K562 (cell line): Measurements from ENCODE around the gene PDE4D. TPM values are rescaled to one million over a fixed set of nuclear protein-coding genes. Genes with fewer than 3 reads are reported as not detected.

Experiments used
- ATAC-seq: fragments of 200-7000 bp; cut with Tn5 transposase; 3 replicates; pipeline ENCODE4 v1.9.1; 2020; ENCODE audit warnings: moderate library complexity
- BruUV-seq: library from RNA; stranded (reverse); fragments of 400-500 nt; replicated peaks from 2 replicates; lab custom pipeline; 2021; lab: Mats Ljungman, UMichigan
- CTCF ChIA-PET: fragments of 300-600 bp; formaldehyde crosslinking; extraction: SDS; loops from one replicate; lab custom pipeline; 2021; ENCODE audit warnings: low intra/inter-chr PET ratio; lab: Yijun Ruan, JAX
- POLR2A ChIA-PET: fragments of 300-600, 350-650 bp; sonication (Branson Sonifier 250); formaldehyde crosslinking; extraction: SDS; loops from one replicate; lab custom pipeline; 2021; ENCODE audit warnings: antibody characterized with exemption, inconsistent platforms; lab: Yijun Ruan, JAX
- DNase-seq, 4 experiments: peaks; one replicate each; pipeline versions ENCODE4 v3.0.0 to v3.0.0-alpha.2; 2011 to 2018; ENCODE audit warnings: low spot score in 3 of 4, mixed read lengths in 3 of 4; ENCODE audit errors: extremely low read depth in 1 of 4
- FAIRE-seq: peaks from 2 replicates; lab custom pipeline; 2011; peaks lifted over from hg19 to GRCh38; lab: Jason Lieb, UNC
- H2AFZ ChIP-seq: 2 replicates; pipeline ENCODE4 v1.6.0; 2011; ENCODE audit warnings: low read depth, low read length, control low read depth, inconsistent platforms
- H3K27ac ChIP-seq: fragments of 200-600 bp; 3 replicates; pipeline ENCODE4 v1.8.0; 2011; ENCODE audit warnings: low read depth, mild to moderate bottlenecking, control low read depth, inconsistent platforms, low read length, moderate library complexity, mixed read lengths; ENCODE audit errors: extremely low read depth
- H3K27me3 ChIP-seq, 2 experiments: fragments of 300-600 bp in 1 of 2; 2 replicates in 1 of 2; 3 replicates in 1 of 2; pipeline versions ENCODE4 v1.6.0 to v1.8.0; 2011; ENCODE audit warnings: inconsistent platforms in 2 of 2, low read length in 2 of 2, mild to moderate bottlenecking in 1 of 2, mixed read lengths in 1 of 2, moderate library complexity in 1 of 2; ENCODE audit not compliant: control insufficient read depth in 2 of 2, insufficient read depth in 2 of 2
- H3K36me3 ChIP-seq: fragments of 300-600 bp; 3 replicates; pipeline ENCODE4 v1.8.0; 2011; ENCODE audit warnings: mild to moderate bottlenecking, low read length, inconsistent platforms; ENCODE audit not compliant: control insufficient read depth, insufficient read depth
- H3K4me1 ChIP-seq, 2 experiments: fragments of 200-600 bp in 1 of 2; replicated peaks in 1 of 2; 2 replicates in 1 of 2; 3 replicates in 1 of 2; pipeline versions ENCODE4 v1.5.1 to v1.8.0; 2011; ENCODE audit warnings: inconsistent platforms in 2 of 2, low read length in 2 of 2, mild to moderate bottlenecking in 1 of 2, mixed read lengths in 1 of 2, moderate library complexity in 1 of 2; ENCODE audit not compliant: control insufficient read depth in 2 of 2, insufficient read depth in 2 of 2
- H3K4me2 ChIP-seq: 2 replicates; pipeline ENCODE4 v1.6.1; 2011; ENCODE audit warnings: low read length, control low read depth, inconsistent platforms, mixed read lengths; ENCODE audit not compliant: insufficient read depth
- H3K4me3 ChIP-seq: fragments of 200-600 bp; sonication (generic), shearing (Covaris generic); 2 replicates; pipeline ENCODE4 v1.5.1; 2016; ENCODE audit warnings: control low read depth, inconsistent platforms
- H3K79me2 ChIP-seq: fragments of 200-600 bp; 3 replicates; pipeline ENCODE4 v1.8.0; 2011; ENCODE audit warnings: low read length, inconsistent platforms; ENCODE audit not compliant: control insufficient read depth, insufficient read depth
- H3K9ac ChIP-seq, 2 experiments: 2 replicates each; pipeline versions ENCODE4 v1.6.0 to v1.6.1; 2011; ENCODE audit warnings: low read depth in 2 of 2, low read length in 2 of 2, control low read depth in 1 of 2, inconsistent platforms in 1 of 2, mild to moderate bottlenecking in 1 of 2, mixed read lengths in 1 of 2; ENCODE audit not compliant: insufficient read depth in 1 of 2
- H3K9me1 ChIP-seq: one replicate; pipeline ENCODE4 v1.6.0; 2011; ENCODE audit warnings: inconsistent platforms, mild to moderate bottlenecking, low read length, moderate library complexity; ENCODE audit not compliant: control insufficient read depth, insufficient read depth
- H3K9me3 ChIP-seq: replicated peaks from 2 replicates; pipeline ENCODE4 v1.5.1; 2011; ENCODE audit warnings: low read depth, low read length, inconsistent platforms; ENCODE audit not compliant: control insufficient read depth, insufficient read depth
- H4K20me1 ChIP-seq: replicated peaks from 2 replicates; pipeline ENCODE4 v1.6.1; 2011; ENCODE audit warnings: low read length, inconsistent platforms, mixed read lengths; ENCODE audit not compliant: control insufficient read depth, insufficient read depth
- ARID1B ChIP-seq: fragments of 450-650 bp; IDR thresholded peaks from 2 replicates; pipeline ENCODE4 v1.6.1; 2016; ENCODE audit warnings: antibody characterized with exemption, mild to moderate bottlenecking, inconsistent platforms
- C11orf30 ChIP-seq: fragments of 450-650 bp; IDR thresholded peaks from 2 replicates; pipeline ENCODE4 v1.6.1; 2016; ENCODE audit warnings: low read depth, mild to moderate bottlenecking
- FOXJ3 ChIP-seq: sonication (generic); formaldehyde crosslinking; IDR thresholded peaks from 2 replicates; pipeline ENCODE4 v1.4.0; 2020; ENCODE audit warnings: mild to moderate bottlenecking, missing genetic modification reagents
- GTF2F1 ChIP-seq: IDR thresholded peaks from 2 replicates; pipeline ENCODE4 v1.6.1; 2011; ENCODE audit warnings: low read depth, low read length, improper control_type of control experiment
- MAFF ChIP-seq: IDR thresholded peaks from 2 replicates; pipeline ENCODE4 v1.6.1; 2012; ENCODE audit warnings: low read length, improper control_type of control experiment
- MAZ ChIP-seq, 2 experiments: fragments of 450-650 bp in 1 of 2; sonication (generic) in 1 of 2; formaldehyde crosslinking; IDR thresholded peaks in 1 of 2; conservative IDR thresholded peaks in 1 of 2; 2 replicates each; pipeline versions ENCODE4 v1.4.0 to v1.5.0; 2020; ENCODE audit warnings: mild to moderate bottlenecking in 1 of 2, missing genetic modification reagents in 1 of 2
- MCM5 ChIP-seq: fragments of 450-650 bp; IDR thresholded peaks from 2 replicates; pipeline ENCODE4 v1.6.1; 2016; ENCODE audit warnings: low read depth
- MEF2D ChIP-seq: conservative IDR thresholded peaks from 2 replicates; pipeline ENCODE4 v1.6.1; 2016; ENCODE audit warnings: low read depth, missing genetic modification characterization, missing compliant biosample characterization
- MYBL2 ChIP-seq, 2 experiments: fragments of 450-650 bp in 1 of 2; sonication (generic) in 1 of 2; formaldehyde crosslinking in 1 of 2; IDR thresholded peaks; 2 replicates each; pipeline versions ENCODE4 v1.6.1 to v1.8.1; 2017 to 2022; ENCODE audit warnings: borderline replicate concordance in 1 of 2, inconsistent platforms in 1 of 2, low read depth in 1 of 2, mild to moderate bottlenecking in 1 of 2, missing genetic modification reagents in 1 of 2, moderate library complexity in 1 of 2
- NFIX ChIP-seq: fragments of 250-450 bp; sonication (Bioruptor Pico); IDR thresholded peaks from 2 replicates; pipeline ENCODE4 v1.4.0; 2020; ENCODE audit warnings: low read depth, mild to moderate bottlenecking, moderate library complexity
- RUNX1 ChIP-seq: sonication (generic); IDR thresholded peaks from 2 replicates; pipeline ENCODE4 v1.6.1; 2016; ENCODE audit warnings: antibody characterized with exemption, low read depth
- SRF ChIP-seq, 2 experiments: fragments of 250-450, 450-650 bp in 1 of 2; sonication (Bioruptor Pico) in 1 of 2; sonication (generic) in 1 of 2; formaldehyde crosslinking; IDR thresholded peaks; 2 replicates each; pipeline versions ENCODE4 v1.5.0 to v1.5.1; 2020 to 2022; ENCODE audit warnings: mild to moderate bottlenecking in 1 of 2, missing genetic modification reagents in 1 of 2
- TAF7 ChIP-seq: fragments of 450-650 bp; IDR thresholded peaks from 2 replicates; pipeline ENCODE4 v1.6.1; 2016; ENCODE audit warnings: missing genetic modification characterization, missing compliant biosample characterization
- TAF9B ChIP-seq: fragments of 450-650 bp; IDR thresholded peaks from 2 replicates; pipeline ENCODE4 v1.6.1; 2018; ENCODE audit warnings: mild to moderate bottlenecking; ENCODE audit not compliant: partially characterized antibody
- THRAP3 ChIP-seq: fragments of 450-650 bp; IDR thresholded peaks from 2 replicates; pipeline ENCODE4 v1.6.1; 2016; ENCODE audit warnings: mild to moderate bottlenecking, inconsistent platforms, borderline replicate concordance
- ZC3H11A ChIP-seq: IDR thresholded peaks from 2 replicates; pipeline ENCODE4 v1.6.1; 2012; ENCODE audit warnings: low read depth, low read length, improper control_type of control experiment
- ZNF695 ChIP-seq: fragments of 450-650 bp; formaldehyde crosslinking; IDR thresholded peaks from 2 replicates; pipeline ENCODE4 v1.4.0; 2020; ENCODE audit warnings: mild to moderate bottlenecking, moderate library complexity
- WGBS: fragments of 100-300 bp; shearing (Covaris generic); methylation state at CpG from one replicate; pipeline ENCODE4 v1.1.6; 2016; ENCODE audit warnings: low coverage, mixed read lengths; ENCODE audit not compliant: insufficient coverage; ENCODE audit errors: missing lambda C conversion rate; 5-methylcytosine and 5-hydroxymethylcytosine counted together
- in situ Hi-C: fragments of 300-500 bp; cut with MboI; formaldehyde crosslinking; loops from 4 replicates; pipeline ENCODE4 v1.15.0; 2018; ENCODE audit warnings: inconsistent platforms, mixed read lengths
- intact Hi-C: fragments of 100-400 bp; cut with micrococcal nuclease; formaldehyde crosslinking; loops from 2 replicates; pipeline ENCODE4 v1.14.2; 2022
- polyA plus RNA-seq, 8 experiments: library from polyadenylated mRNA; depleted of rRNA in 4 of 8; stranded (reverse) in 5 of 8; unstranded in 3 of 8; fragments of >200 nt; fragmentation: Nextera tagmentation in 2 of 8; fragmentation: Illumina TruSeq in 1 of 8; extraction: Ambion mirVana in 2 of 8; extraction: Trizol in 1 of 8; gene quantifications; 2 replicates each; pipeline versions ENCODE4 v1.2.1 to v1.2.3, GENCODE V29; 2011 to 2014; ENCODE audit warnings: inconsistent platforms in 1 of 8, missing spikeins in 1 of 8
- total RNA-seq, 7 experiments: library from RNA; depleted of rRNA in 6 of 7; stranded (reverse); fragments of >200 nt in 6 of 7; fragmentation: Illumina TruSeq in 2 of 7; extraction: Trizol in 2 of 7; gene quantifications; 2 replicates each; pipeline versions ENCODE4 v1.2.1 to v1.2.3, GENCODE V29; 2011 to 2021; ENCODE audit warnings: low replicate concordance in 1 of 7
- TF ChIP-seq, protein P1 (sequence below): fragments of 450-650 bp; IDR thresholded peaks from 2 replicates; pipeline ENCODE4 v1.6.1; 2016; ENCODE audit warnings: low read depth, mild to moderate bottlenecking, moderate library complexity

The PDE4D gene
- total and polyA plus RNA-seq, 9 of the 15 experiments (the other 6 are each of a cell fraction or from before 2014, with no cell fraction given) = 0.04 to 0.46 (median 0.13) TPM

DNA sequence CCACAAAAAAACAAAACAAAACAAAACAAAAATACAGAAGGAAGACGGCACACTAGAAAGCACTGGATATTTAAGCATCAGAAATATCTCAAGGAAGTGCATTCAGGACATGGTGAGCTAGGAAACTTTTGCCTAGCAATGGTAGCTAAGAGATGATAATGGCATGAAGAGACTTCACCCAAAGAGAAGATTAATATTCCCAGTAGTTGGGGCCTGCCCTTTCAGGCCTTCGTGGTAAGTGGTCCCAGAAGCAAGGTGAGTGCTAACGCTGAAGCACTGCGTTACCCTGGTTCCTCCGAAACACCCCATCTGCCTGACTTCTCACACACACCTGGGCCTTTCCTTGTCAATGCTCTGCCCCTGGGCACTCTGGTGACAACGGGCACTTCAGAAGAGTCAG, 725.5 kb downstream of the PDE4D start:
- ChIA-PET CTCF (no interaction called here), POLR2A (no interaction called here)
- Histone ChIP-seq H3K9ac (no peak overlapping the region), H3K27ac (no peak overlapping the region), H4K20me1 (no peaks in the 10 kb centered on the region), H3K4me1 (no peaks in the 10 kb centered on the region), H3K4me3 (no peak overlapping the region), H3K27me3 (no peaks in the 10 kb centered on the region), H3K9me1 (no peaks in the 10 kb centered on the region), H3K79me2 (no peaks in the 10 kb centered on the region), H3K4me2 (no peak overlapping the region), H3K36me3 (no peaks in the 10 kb centered on the region), H2AFZ (no peak overlapping the region), H3K9me3 (no peaks in the 10 kb centered on the region)
- in situ Hi-C loops (no loop called here), intact Hi-C loops (no loop called here)
- no peak for TF ChIP-seq MCM5
- no peak for TF ChIP-seq MAFF
- no peak for TF ChIP-seq MAZ (CRISPR knock-in tag; conservative IDR thresholded peaks at IDR 0.05 in 1 of 2, IDR thresholded peaks at IDR 0.05 in 1 of 2)
- TF ChIP-seq THRAP3 = no peak
- TF ChIP-seq NFIX (CRISPR knock-in tag) = no peak
- no peak for TF ChIP-seq GTF2F1
- TF ChIP-seq RUNX1 = no peak
- TF ChIP-seq C11orf30 = no peak
- TF ChIP-seq ARID1B = no peak
- no peak for TF ChIP-seq SRF (CRISPR knock-in tag; IDR thresholded peaks at IDR 0.05)
- no peak for TF ChIP-seq FOXJ3 (CRISPR knock-in tag)
- no peak for TF ChIP-seq TAF9B
- no peak for TF ChIP-seq MEF2D (tag)
- TF ChIP-seq ZNF695 (CRISPR knock-in tag) = no peak
- no peak for TF ChIP-seq ZC3H11A
- no peak for TF ChIP-seq MYBL2 (IDR thresholded peaks at IDR 0.05; ENCODE audit: low read depth)
- TF ChIP-seq MYBL2 (CRISPR knock-in tag; IDR thresholded peaks at IDR 0.05; ENCODE audit: borderline replicate concordance) = no peak
- TF ChIP-seq, protein P1, sequence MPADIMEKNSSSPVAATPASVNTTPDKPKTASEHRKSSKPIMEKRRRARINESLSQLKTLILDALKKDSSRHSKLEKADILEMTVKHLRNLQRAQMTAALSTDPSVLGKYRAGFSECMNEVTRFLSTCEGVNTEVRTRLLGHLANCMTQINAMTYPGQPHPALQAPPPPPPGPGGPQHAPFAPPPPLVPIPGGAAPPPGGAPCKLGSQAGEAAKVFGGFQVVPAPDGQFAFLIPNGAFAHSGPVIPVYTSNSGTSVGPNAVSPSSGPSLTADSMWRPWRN = no peak
- TF ChIP-seq TAF7 (tag) = no peak
- DNase-seq (no peak), FAIRE-seq (no peak), ATAC-seq (no peak)
- WGBS = 1% methylated on average over 5 of the region's 6 CpGs
- BruUV-seq = no TSS peak
